Rectal smooth muscle tissue (tissue), 1 donor: ENCODE measurements around the gene HEBP1.

Experiments used
- H3K27ac ChIP-seq: one replicate; pipeline ENCODE4 v1.7.0; 2013; ENCODE audit warnings: low read depth, low read length, inconsistent platforms
- H3K27me3 ChIP-seq: one replicate; pipeline ENCODE4 v1.7.0; 2013; ENCODE audit warnings: low read length; ENCODE audit not compliant: control insufficient read depth, insufficient read depth
- H3K36me3 ChIP-seq: one replicate; pipeline ENCODE4 v1.7.0; 2013; ENCODE audit warnings: low read length; ENCODE audit not compliant: control insufficient read depth, insufficient read depth
- H3K4me1 ChIP-seq: one replicate; pipeline ENCODE4 v1.7.0; 2013; ENCODE audit warnings: low read length; ENCODE audit not compliant: control insufficient read depth, insufficient read depth
- H3K4me3 ChIP-seq: one replicate; pipeline ENCODE4 v1.7.0; 2013; ENCODE audit warnings: low read length
- H3K9ac ChIP-seq: one replicate; pipeline ENCODE4 v1.7.0; 2013; ENCODE audit warnings: low read length

The HEBP1 gene

DNA sequence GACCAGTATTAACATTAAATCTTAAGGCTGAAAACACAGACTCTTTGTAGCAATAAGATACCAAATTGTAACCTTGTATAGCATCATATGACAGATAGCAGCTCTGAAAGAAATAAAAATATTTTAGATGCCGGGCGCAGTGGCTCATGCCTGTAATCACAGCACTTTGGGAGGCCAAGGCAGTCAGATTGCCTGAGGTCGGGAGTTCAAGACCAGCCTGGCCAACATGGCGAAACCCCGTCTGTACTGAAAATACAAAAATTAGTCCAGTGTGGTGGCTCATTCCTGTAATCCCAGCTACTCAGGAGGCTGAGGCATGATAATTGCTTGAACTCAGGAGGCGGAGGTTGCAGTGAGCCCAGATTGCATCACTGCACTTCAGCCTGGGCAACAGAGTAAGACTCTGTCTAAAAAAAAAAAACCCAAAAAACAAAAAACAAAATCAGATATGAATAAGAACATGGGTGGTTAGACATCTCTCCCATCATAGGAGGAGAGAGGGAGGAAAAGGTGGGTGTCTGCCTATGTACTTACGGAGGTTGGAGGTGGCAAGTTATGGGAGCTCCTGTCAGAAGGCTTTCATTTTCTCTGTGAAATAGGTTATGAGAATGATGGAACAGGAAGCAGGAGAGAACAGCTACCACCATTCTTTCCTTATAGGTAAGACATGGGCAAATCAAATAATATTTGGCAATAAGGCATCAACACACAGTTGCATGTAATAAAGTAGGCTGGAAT is 7.6 kb upstream of the HEBP1 start:
- Histone ChIP-seq H3K27me3 (no peaks in the 10 kb centered on the region), H3K36me3 (no peaks in the 10 kb centered on the region), H3K27ac (no peak overlapping the region), H3K9ac (no peak overlapping the region), H3K4me1 (no peaks in the 10 kb centered on the region), H3K4me3 (no peak overlapping the region)

DNA sequence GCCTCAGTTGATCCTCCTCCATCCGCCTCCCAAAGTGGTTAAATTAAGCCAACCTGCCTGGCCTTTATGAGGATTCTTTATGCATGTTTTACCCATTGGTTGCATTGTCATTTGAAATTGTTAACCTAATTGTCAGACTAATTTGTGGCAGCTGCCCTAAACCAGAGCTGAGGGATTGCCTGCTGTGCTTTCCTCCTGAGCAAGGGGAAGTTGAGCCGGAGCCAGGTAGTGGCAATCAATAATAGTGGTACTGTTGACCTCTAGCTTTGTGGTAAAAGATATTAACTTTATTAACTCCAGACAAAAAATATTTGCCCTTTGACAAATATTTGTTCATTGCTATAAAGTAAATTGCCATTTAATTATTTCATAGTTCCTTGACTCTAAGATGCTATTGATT is 5.6 kb upstream of the HEBP1 start:
- H3K4me3 ChIP-seq: no peak overlapping the region
- H3K4me1 ChIP-seq: no peaks in the 10 kb centered on the region
- no peaks in the 10 kb centered on the region for H3K36me3 ChIP-seq
- no peaks in the 10 kb centered on the region for H3K27me3 ChIP-seq
- no peak overlapping the region for H3K27ac ChIP-seq
- H3K9ac ChIP-seq: no peak overlapping the region

GRCh38 chr12:13004986-13005385 is 4.9 kb upstream of the HEBP1 start:
- no peaks in the 10 kb centered on the region for H3K27me3 ChIP-seq
- no peaks in the 10 kb centered on the region for H3K4me1 ChIP-seq
- no peaks in the 10 kb centered on the region for H3K36me3 ChIP-seq
- H3K27ac ChIP-seq: no peak overlapping the region
- no peak overlapping the region for H3K9ac ChIP-seq
- no peak overlapping the region for H3K4me3 ChIP-seq

GRCh38 chr12:13004361-13004760 is 4.3 kb upstream of the HEBP1 start:
- no peaks in the 10 kb centered on the region for H3K36me3 ChIP-seq
- no peaks in the 10 kb centered on the region for H3K27me3 ChIP-seq
- no peak overlapping the region for H3K27ac ChIP-seq
- no peak overlapping the region for H3K4me3 ChIP-seq
- H3K9ac ChIP-seq: no peak overlapping the region
- H3K4me1 ChIP-seq: no peaks in the 10 kb centered on the region

DNA sequence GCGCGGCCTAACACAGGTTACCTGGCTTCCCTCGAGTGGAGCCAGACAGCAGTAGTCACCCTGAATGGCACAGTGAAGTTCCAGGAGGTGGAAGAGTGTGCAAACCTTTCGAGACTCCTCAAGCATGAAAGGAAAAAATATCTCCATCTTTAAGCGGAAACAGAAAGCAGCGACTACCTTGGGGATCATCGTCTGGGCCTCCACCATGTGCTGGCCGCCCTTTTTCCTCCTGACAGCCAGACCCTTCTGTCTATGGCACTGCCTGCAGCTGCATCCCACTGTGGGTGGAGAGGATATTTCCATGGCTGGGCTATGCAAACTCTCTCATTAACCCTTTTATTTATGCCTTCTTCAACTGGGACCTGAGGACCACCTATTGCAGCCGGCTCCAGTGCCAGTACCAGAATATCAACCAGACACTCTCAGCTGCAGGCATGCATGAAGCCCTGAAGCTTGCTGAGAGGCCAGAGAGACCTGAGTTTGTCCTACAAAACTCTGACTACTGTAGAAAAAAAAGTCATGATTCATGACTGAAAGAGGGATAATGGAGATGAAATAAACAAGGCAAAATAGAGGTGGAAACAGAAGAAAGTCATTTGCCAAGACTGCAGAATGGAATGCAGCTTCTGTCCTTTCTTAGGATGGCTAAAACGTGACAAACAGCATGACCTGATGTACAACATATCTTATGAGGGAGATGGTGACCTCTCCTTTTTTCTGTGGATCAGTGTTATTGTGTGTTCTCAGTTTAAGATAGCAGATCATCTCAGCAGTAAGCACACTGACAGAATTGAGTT is 2.4 kb upstream of the HEBP1 start:
- H3K36me3 ChIP-seq: no peaks in the 10 kb centered on the region
- no peak overlapping the region for H3K9ac ChIP-seq
- H3K27me3 ChIP-seq: no peaks in the 10 kb centered on the region
- H3K4me1 ChIP-seq: peaks cover 6% of the 10 kb centered on the region
- H3K27ac ChIP-seq: no peak overlapping the region
- H3K4me3 ChIP-seq: no peak overlapping the region

DNA sequence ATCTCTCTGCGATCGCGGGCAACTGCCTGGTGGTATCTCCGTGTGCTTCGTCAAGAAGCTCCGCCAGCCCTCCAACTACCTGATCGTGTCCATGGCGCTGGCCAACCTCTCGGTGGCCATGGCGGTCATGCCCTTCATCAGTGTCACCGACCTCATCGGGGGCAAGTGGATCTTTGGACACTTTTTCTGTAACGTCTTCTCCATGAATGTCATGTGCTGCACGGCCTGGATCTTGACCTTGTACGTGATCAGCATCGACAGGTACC is 1.6 kb upstream of the HEBP1 start:
- Histone ChIP-seq H3K36me3 (no peaks in the 10 kb centered on the region), H3K9ac (no peak overlapping the region), H3K27ac (peak overlapping the region; percentile 86), H3K27me3 (no peaks in the 10 kb centered on the region), H3K4me3 (peak overlapping the region; percentile 82), H3K4me1 (peaks cover 6% of the 10 kb centered on the region)

- Histone ChIP-seq H3K27me3 (no peaks in the 10 kb centered on the region), H3K4me3 (peak overlapping the region; percentile 82), H3K27ac (peak overlapping the region; percentile 86), H3K9ac (peak overlapping the region; percentile 32), H3K36me3 (no peaks in the 10 kb centered on the region), H3K4me1 (peaks cover 6% of the 10 kb centered on the region)
Measured at GRCh38 chr12:13000925-13001774, 1.1 kb upstream of the HEBP1 start.

GRCh38 chr12:13000616-13000924 is 505 bp upstream of the HEBP1 start:
- Histone ChIP-seq H3K36me3 (no peaks in the 10 kb centered on the region), H3K4me1 (peaks cover 6% of the 10 kb centered on the region), H3K27ac (peak overlapping the region; percentile 86), H3K27me3 (no peaks in the 10 kb centered on the region), H3K9ac (peak overlapping the region; percentile 32), H3K4me3 (peak overlapping the region; percentile 82)

DNA sequence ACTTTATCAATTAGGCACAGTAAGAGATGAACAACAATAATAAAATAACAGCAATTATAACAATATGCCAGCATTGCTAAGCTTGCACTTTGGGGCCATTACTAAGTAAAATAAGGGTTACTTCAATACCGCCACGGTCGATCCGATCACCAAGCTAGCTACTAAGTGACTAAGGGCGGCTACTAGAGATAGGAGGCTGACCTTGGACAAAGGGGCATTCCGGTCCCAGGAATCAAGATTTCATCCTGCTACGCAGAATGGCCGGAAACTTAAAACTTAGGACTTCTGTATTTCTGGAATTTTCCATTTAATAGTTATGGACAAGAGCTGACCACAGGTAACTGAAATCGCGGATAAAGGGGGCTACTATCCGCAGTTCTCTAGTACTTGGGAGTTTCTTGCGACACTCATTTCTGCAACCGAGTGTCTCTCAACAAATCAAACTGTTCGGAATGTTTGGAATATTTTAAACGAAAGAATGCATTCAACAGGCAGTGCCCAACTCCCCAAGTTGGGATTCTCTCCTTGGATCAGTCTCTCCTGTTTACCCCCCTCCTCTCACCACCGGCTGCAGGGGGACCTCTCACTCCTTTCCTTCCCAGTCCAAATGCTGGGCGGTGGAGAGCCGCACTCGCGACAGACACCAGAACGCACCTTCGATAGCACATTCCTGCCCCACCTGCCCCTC is 650 bp downstream of the HEBP1 start:
- H3K27ac ChIP-seq: peak overlapping the region; percentile 71
- H3K27me3 ChIP-seq: no peaks in the 10 kb centered on the region
- H3K36me3 ChIP-seq: no peaks in the 10 kb centered on the region
- peak overlapping the region; percentile 54 for H3K9ac ChIP-seq
- H3K4me1 ChIP-seq: peaks cover 6% of the 10 kb centered on the region
- peak overlapping the region; percentile 86 for H3K4me3 ChIP-seq

GRCh38 chr12:12998248-12998647 is 1.8 kb downstream of the HEBP1 start:
- no peak overlapping the region for H3K27ac ChIP-seq
- no peaks in the 10 kb centered on the region for H3K27me3 ChIP-seq
- H3K4me3 ChIP-seq: no peak overlapping the region
- no peak overlapping the region for H3K9ac ChIP-seq
- H3K36me3 ChIP-seq: no peaks in the 10 kb centered on the region
- peaks cover 6% of the 10 kb centered on the region for H3K4me1 ChIP-seq

DNA sequence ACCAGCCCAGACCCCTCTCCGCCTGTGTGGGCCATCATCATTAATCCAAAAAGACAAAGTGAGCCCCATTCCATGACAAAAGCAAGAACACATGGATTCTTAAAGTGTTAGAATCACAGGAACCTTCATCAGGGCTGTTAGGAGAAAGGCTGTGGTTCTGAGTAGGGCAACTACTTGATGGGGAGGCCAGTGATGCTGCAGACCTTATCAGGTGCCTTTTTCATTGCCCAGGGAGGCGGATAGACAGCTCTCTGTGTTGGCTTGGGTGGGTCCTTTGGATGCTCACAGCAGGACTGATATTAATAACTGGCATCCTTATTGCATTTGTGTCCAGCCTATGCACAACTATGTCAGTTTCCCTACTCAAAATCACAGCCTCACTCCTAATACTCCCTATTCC is 2.3 kb downstream of the HEBP1 start:
- no peak overlapping the region for H3K9ac ChIP-seq
- H3K36me3 ChIP-seq: no peaks in the 10 kb centered on the region
- H3K27ac ChIP-seq: no peak overlapping the region
- H3K27me3 ChIP-seq: no peaks in the 10 kb centered on the region
- H3K4me1 ChIP-seq: peaks cover 6% of the 10 kb centered on the region
- H3K4me3 ChIP-seq: no peak overlapping the region

- H3K4me3 ChIP-seq: no peak overlapping the region
- no peaks in the 10 kb centered on the region for H3K36me3 ChIP-seq
- H3K4me1 ChIP-seq: peaks cover 6% of the 10 kb centered on the region
- no peaks in the 10 kb centered on the region for H3K27me3 ChIP-seq
- H3K27ac ChIP-seq: no peak overlapping the region
- H3K9ac ChIP-seq: no peak overlapping the region
Measured at GRCh38 chr12:12997156-12997555, 2.9 kb downstream of the HEBP1 start.
